Measurements from ENCODE around the gene ADGRG4.
"Not testable (repeated sequence)": the region's sequence is repeated elsewhere in the genome, so short reads cannot be mapped to it uniquely, and the experiment has no call there.

DNA sequence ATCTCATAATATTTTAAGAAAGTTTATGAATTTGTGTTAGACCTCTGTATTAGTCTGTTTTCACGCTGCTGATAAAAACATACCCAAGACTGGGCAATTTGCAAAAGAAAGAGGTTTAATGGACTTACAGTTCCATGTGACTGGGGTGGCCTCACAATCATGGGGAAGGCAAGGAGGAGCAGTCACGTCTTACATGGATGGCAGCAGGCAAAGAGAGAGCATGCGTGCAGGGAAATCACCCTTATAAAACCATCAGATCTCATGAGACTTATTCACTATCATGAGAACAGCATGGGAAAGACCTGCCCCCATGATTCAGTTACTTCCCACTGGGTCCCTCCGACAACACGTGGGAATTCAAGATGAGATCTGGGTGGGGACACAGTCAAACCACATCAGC, 14.4 kb upstream of the ADGRG4 start:
- not testable (repeated sequence) for TF ChIP-seq POLR2A (IDR thresholded peaks at IDR 0.05)
- TF ChIP-seq, protein P1, sequence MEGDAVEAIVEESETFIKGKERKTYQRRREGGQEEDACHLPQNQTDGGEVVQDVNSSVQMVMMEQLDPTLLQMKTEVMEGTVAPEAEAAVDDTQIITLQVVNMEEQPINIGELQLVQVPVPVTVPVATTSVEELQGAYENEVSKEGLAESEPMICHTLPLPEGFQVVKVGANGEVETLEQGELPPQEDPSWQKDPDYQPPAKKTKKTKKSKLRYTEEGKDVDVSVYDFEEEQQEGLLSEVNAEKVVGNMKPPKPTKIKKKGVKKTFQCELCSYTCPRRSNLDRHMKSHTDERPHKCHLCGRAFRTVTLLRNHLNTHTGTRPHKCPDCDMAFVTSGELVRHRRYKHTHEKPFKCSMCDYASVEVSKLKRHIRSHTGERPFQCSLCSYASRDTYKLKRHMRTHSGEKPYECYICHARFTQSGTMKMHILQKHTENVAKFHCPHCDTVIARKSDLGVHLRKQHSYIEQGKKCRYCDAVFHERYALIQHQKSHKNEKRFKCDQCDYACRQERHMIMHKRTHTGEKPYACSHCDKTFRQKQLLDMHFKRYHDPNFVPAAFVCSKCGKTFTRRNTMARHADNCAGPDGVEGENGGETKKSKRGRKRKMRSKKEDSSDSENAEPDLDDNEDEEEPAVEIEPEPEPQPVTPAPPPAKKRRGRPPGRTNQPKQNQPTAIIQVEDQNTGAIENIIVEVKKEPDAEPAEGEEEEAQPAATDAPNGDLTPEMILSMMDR (IDR thresholded peaks at IDR 0.05) = not testable (repeated sequence)
